Heart right ventricle (tissue), 16 donors: ENCODE results near the gene ITGBL1. TPM values are rescaled to one million over a fixed set of nuclear protein-coding genes. Genes with fewer than 3 reads are reported as not detected.

Experiments used
- ATAC-seq, 8 donors: fragments of 200-7000 bp; cut with Tn5 transposase; one replicate each; pipeline ENCODE4 v1.9.1; 2020; ENCODE audit warnings: mild to moderate bottlenecking in 8 of 8, moderate library complexity in 8 of 8, moderate number of reproducible peaks in 1 of 8
- DNase-seq, 2 donors: peaks; one replicate each; pipeline ENCODE4 v3.0.0-alpha.2; 2020
- H3K27ac ChIP-seq, 10 donors: fragments of 200-600 bp; sonication (generic) in 2 of 10; one replicate each; pipeline versions ENCODE4 v1.5.0 to v1.8.0; 2020 to 2022; ENCODE audit warnings: mild to moderate bottlenecking in 3 of 10
- H3K27me3 ChIP-seq, 7 donors: fragments of 200-600 bp; one replicate each; pipeline ENCODE4 v1.8.0; 2021 to 2022; ENCODE audit warnings: mild to moderate bottlenecking in 2 of 7
- H3K36me3 ChIP-seq, 9 donors: fragments of 200-600 bp; sonication (generic) in 1 of 9; one replicate each; pipeline versions ENCODE4 v1.5.0 to v1.8.0; 2020 to 2022; ENCODE audit warnings: mild to moderate bottlenecking in 2 of 9
- H3K4me1 ChIP-seq, 9 donors: fragments of 200-600 bp; sonication (generic) in 1 of 9; one replicate each; pipeline versions ENCODE4 v1.5.0 to v1.8.0; 2020 to 2022; ENCODE audit warnings: mild to moderate bottlenecking in 4 of 9
- H3K4me3 ChIP-seq, 10 donors: fragments of 200-600 bp; sonication (generic) in 2 of 10; one replicate each; pipeline versions ENCODE4 v1.5.0 to v1.8.0; 2020 to 2022; ENCODE audit warnings: mild to moderate bottlenecking in 7 of 10, moderate library complexity in 2 of 10
- H3K9me3 ChIP-seq, 11 donors: fragments of 200-600 bp in 10 of 11; sonication (generic) in 2 of 11; one replicate each; pipeline versions ENCODE4 v1.5.0 to v1.8.0; 2013 to 2022; ENCODE audit warnings: mild to moderate bottlenecking in 2 of 11, control low read depth in 1 of 11, moderate library complexity in 1 of 11
- WGBS, 2 donors: extraction: QIAGEN DNeasy Blood & Tissue Kit; methylation state at CpG; one replicate each; pipeline ENCODE4 v1.1.7; 2013; ENCODE audit warnings: inconsistent platforms in 1 of 2; 5-methylcytosine and 5-hydroxymethylcytosine counted together
- intact Hi-C, 10 donors: fragments of 100-400 bp; cut with DNase I; formaldehyde crosslinking; loops; one replicate each; pipeline versions ENCODE4 v1.11.1 to v1.14.2; 2022
- polyA plus RNA-seq, 2 donors: library from polyadenylated mRNA; stranded (reverse); fragments of 200-250 nt; gene quantifications; one replicate each; pipeline ENCODE4 v1.2.3, GENCODE V29; 2013
- total RNA-seq, 10 donors: library from RNA; stranded (reverse); fragmentation: NEBNext Ultra II Directional in 3 of 10; extraction: Animal tissue kit (Norgen Biotek cat#: 25700) in 3 of 10; gene quantifications; one replicate each; pipeline versions ENCODE4 v1.2.1 to v1.2.4, GENCODE V29; 2021 to 2023
- TF ChIP-seq, protein P1 (sequence below), 9 donors: fragments of 200-600 bp; sonication (generic) in 2 of 9; IDR thresholded peaks; one replicate each; pipeline versions ENCODE4 v1.5.0 to v1.8.0; 2021 to 2022; ENCODE audit warnings: antibody characterized with exemption in 9 of 9, mild to moderate bottlenecking in 5 of 9, moderate library complexity in 1 of 9
- donor health status: Arrhythmogenic right ventricular cardiomyopathy.
- donor health status: ischemic (EF 13 %, LVEDD 7.1; RV severe dilation, severe dysfunction).
- donor health status: healthy with polysubstance abuse.
- donor health status: DM: no; HTN: yes; CAD: no.
- donor health status: DM: no; HTN: no; CAD: no.
- donor health status: ischemic (EF 25% LVEDD 6.9; RV normal size, moderate dysfunction).
- donor health status: ischemic (EF 25% LVEDD 5.7; RV mildly dilated, moderate dysfunction).
- donor health status: healthy.
- donor health status: DM: yes; HTN: yes; CAD: no.
- donor health status: Ischemic cardiomyopathy.
- donor health status: ischemic (EF 35%, LVEDD 5.7; RV mildly dilated, moderate dysfunction).
- donor health status: nonischemic (EF 11% LVEDD 7.7; RV severe dilation, severe dysfunction).
- donor health status: DM: yes; HTN: yes; CAD: no.
- donor health status: PGD.
- donor health status: ischemic (EF 29% LVEDD 5.4; RV normal size, mild dysfunction).
- donor health status: nonischemic (EF 23%, LVEDD 6.1; RV moderate dilation, normal function).

Gene ITGBL1
- total and polyA plus RNA-seq, 12 donors = 0.78 to 11.9 (median 4.3) TPM

DNA sequence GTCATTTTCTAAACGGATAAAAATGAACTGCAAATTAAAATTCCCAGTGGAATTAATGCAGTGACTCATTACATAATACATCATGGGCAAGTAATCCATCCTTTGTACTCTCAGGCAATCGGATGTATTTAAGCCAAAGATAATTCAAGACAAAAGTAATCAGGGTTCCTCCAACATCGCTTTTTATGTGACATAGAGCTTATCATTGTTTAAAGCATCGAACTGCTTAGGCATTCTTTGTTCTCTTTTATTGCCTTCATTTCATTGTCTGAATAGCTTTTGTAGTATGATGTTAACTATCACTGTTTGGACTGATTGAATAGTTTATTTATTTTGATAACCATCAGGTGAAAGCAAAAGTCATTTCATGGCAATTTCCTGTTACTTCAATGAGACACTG, 209.4 kb downstream of the ITGBL1 start:
- H3K4me3 ChIP-seq = no peak overlapping the region
- no peak for DNase-seq
- peaks cover 0 to 14% (median 0%) of the 10 kb centered on the region in 11 donors for H3K9me3 ChIP-seq
- no peak overlapping the region for H3K27ac ChIP-seq
- H3K4me1 ChIP-seq = no peaks in the 10 kb centered on the region
- H3K36me3 ChIP-seq = peaks cover 0 to 2% (median 0%) of the 10 kb centered on the region in 9 donors
- TF ChIP-seq, protein P1, sequence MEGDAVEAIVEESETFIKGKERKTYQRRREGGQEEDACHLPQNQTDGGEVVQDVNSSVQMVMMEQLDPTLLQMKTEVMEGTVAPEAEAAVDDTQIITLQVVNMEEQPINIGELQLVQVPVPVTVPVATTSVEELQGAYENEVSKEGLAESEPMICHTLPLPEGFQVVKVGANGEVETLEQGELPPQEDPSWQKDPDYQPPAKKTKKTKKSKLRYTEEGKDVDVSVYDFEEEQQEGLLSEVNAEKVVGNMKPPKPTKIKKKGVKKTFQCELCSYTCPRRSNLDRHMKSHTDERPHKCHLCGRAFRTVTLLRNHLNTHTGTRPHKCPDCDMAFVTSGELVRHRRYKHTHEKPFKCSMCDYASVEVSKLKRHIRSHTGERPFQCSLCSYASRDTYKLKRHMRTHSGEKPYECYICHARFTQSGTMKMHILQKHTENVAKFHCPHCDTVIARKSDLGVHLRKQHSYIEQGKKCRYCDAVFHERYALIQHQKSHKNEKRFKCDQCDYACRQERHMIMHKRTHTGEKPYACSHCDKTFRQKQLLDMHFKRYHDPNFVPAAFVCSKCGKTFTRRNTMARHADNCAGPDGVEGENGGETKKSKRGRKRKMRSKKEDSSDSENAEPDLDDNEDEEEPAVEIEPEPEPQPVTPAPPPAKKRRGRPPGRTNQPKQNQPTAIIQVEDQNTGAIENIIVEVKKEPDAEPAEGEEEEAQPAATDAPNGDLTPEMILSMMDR (IDR thresholded peaks at IDR 0.05) = no peak
- ATAC-seq = no peak
- intact Hi-C loops = no loop called here
- no peaks in the 10 kb centered on the region for H3K27me3 ChIP-seq
- 44 to 73% methylated on average over 4 of the region's 4 CpGs for WGBS, 2 donors

DNA sequence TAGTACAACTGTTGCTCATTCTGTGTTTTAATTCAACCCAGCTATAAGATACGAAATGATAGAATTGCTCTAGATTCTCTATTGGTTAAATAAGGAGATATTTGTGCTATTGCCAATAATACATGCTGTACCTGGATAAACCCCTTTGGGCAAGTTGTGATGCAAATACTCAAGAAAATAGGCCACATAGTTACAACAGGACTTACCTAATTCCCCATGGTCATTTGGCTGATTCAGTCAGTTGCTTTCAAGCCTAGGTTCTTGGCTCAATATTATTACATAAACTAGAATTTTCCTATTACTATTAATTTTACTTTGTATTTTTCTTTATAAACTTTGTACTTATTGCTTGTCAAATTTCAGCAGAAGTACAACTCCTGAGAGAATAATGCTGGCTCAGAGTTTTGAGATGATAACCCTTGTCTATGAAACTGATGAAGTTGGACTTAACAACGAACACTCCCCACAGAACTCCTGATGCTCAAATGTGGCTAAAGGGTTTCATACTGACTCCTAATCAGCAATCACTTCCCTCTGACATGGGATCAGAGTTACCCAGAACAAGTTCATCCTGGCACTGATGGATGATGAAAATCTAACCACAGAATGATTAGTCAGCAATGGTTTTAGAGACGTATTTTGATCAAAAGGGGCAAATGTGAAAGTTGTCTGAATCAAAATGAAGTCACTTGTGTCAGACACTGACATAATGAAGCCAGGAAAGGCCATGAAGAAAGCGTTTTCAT, 221.1 kb downstream of the ITGBL1 start:
- intact Hi-C loops = no loop called here
- no peak for ATAC-seq
- no peak for DNase-seq
- TF ChIP-seq, protein P1 (IDR thresholded peaks at IDR 0.05) = no peak
- Histone ChIP-seq H3K4me3 (no peak overlapping the region), H3K4me1 (no peaks in the 10 kb centered on the region), H3K27ac (no peak overlapping the region), H3K27me3 (no peaks in the 10 kb centered on the region), H3K9me3 (peaks cover 0 to 4% (median 0%) of the 10 kb centered on the region in 11 donors), H3K36me3 (no peaks in the 10 kb centered on the region)
- whole genome bisulfite sequencing, 2 donors = 56 to 61% methylated on average over 4 of the region's 4 CpGs

DNA sequence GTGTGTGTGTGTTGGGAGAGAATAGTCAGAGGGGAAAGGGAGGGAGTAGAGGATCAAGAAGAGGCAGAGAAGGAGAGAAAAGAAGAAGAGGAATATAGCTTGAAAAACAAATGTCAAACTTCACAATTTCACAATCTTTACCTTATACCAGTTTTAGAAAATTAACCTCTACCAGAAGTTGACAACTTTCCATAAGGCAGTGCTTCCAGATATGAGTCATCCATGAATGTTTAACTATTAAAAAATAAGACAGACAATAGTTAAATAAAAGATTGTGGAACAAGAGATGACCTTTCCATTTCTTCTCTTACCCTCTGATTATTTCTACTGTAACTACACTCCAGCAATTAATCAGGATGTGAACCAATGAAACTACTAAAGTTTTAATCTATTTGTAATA, 229.4 kb downstream of the ITGBL1 start:
- no peaks in the 10 kb centered on the region for H3K4me1 ChIP-seq
- H3K36me3 ChIP-seq = no peaks in the 10 kb centered on the region
- no peak for DNase-seq
- peaks cover 0 to 4% (median 0%) of the 10 kb centered on the region in 11 donors for H3K9me3 ChIP-seq
- no peaks in the 10 kb centered on the region for H3K27me3 ChIP-seq
- H3K4me3 ChIP-seq = no peak overlapping the region
- intact Hi-C loops = no loop called here
- ATAC-seq = no peak
- TF ChIP-seq, protein P1 (IDR thresholded peaks at IDR 0.05) = no peak
- no peak overlapping the region for H3K27ac ChIP-seq

DNA sequence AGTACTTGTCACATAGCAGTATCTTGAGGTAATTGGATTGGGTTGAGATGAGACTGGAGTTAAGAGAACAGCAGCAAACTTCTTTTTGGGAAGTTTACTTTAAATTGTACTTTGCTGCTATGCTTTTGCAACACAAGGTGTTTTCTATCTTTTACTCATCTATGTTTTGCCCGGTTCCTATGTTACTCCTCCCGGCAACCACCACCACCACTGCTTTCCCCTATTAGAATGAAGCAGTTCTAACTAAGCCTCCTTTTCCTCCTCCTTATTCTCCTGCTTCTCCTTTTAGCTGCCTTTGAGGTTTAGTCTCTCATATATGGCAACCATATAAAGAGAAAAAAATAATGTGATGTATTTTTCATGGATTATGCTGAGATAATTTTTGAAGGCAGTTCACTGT, 233.5 kb downstream of the ITGBL1 start:
- no peak overlapping the region for H3K27ac ChIP-seq
- intact Hi-C loops = no loop called here
- WGBS, 2 donors = 88 to 98% methylated on average over 2 of the region's 2 CpGs
- TF ChIP-seq, protein P1 (IDR thresholded peaks at IDR 0.05) = no peak
- no peaks in the 10 kb centered on the region for H3K4me1 ChIP-seq
- ATAC-seq (no peak), DNase-seq (no peak)
- H3K27me3 ChIP-seq = no peaks in the 10 kb centered on the region
- H3K4me3 ChIP-seq = no peak overlapping the region
- no peaks in the 10 kb centered on the region for H3K36me3 ChIP-seq
- H3K9me3 ChIP-seq = peaks cover 0 to 4% (median 0%) of the 10 kb centered on the region in 11 donors
